ENCODE data around the gene SMCO2. TPM values are rescaled to one million over a fixed set of nuclear protein-coding genes. Genes with fewer than 3 reads are reported as not detected.

The SMCO2 gene
- total and polyA plus RNA-seq, 4 donors, result not detected

DNA sequence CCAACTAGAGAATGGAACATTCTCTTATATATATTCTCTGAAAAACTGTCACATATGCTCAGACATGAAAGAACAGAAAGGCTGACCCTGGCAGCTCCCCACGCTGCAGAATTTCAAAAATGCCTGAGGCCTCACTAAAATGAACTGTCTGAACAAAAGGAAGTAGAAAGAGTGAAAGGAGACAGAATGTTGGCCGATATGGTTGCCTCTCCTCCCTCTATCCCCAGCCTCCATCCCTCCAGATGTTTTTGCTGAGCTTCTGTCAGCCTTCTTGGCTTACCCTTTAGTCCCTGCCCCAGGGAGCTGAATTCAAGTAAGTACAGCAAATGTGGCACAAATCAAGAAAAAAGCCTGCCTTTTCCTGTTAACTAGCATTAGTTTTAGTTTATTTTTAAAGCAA lies 6.9 kb downstream of the SMCO2 start (continued):
- TF ChIP-seq, protein P1, sequence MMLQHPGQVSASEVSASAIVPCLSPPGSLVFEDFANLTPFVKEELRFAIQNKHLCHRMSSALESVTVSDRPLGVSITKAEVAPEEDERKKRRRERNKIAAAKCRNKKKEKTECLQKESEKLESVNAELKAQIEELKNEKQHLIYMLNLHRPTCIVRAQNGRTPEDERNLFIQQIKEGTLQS (IDR thresholded peaks at IDR 0.05), result no peak

DNA sequence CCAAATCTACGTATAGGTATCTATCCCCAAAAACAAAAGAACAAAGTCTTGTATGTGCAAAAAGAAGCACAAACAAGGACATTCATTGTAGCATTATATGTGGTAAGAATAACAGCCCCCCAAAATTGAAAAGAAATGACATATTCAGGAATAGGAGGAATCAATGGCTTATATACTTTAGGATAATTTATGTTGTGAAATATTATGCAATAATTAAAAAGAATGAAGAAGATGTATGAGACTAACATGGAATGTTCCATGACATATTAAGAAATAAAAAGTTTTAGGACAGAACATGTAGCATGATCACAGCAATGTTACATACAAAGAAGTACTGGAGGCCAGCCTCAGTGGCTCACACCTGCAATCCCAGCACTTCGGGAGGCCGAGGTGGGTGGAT lies 9.1 kb downstream of the SMCO2 start:
- Histone ChIP-seq H3K36me3 (ENCODE audit: control insufficient read depth in 4 of 4, insufficient read depth in 3 of 4, low read depth in 1 of 4, low read length in 3 of 4) (no peaks in the 10 kb centered on the region), H3K27me3 (ENCODE audit: control insufficient read depth in 4 of 4, insufficient read depth in 4 of 4, low read length in 3 of 4) (no peaks in the 10 kb centered on the region), H3K9me3 (ENCODE audit: control insufficient read depth in 4 of 4, low read length in 3 of 4) (no peaks in the 10 kb centered on the region), H3K4me3 (ENCODE audit: low read depth in 1 of 3, low read length in 3 of 3) (no peak overlapping the region), H3K27ac (ENCODE audit: low read depth in 1 of 2, low read length in 2 of 2) (no peak overlapping the region), H3K9ac (ENCODE audit: low read depth in 1 of 2, low read length in 2 of 2) (no peak overlapping the region), H3K4me1 (ENCODE audit: control insufficient read depth in 4 of 4, insufficient read depth in 4 of 4, low read length in 3 of 4) (no peaks in the 10 kb centered on the region)
- TF ChIP-seq RAD21 (IDR thresholded peaks at IDR 0.05) (no peak), JUND (IDR thresholded peaks at IDR 0.05) (no peak), SP1 (IDR thresholded peaks at IDR 0.05) (no peak), TAF1 (conservative IDR thresholded peaks at IDR 0.05) (no peak), HNF4G (IDR thresholded peaks at IDR 0.05) (no peak), YY1 (IDR thresholded peaks at IDR 0.05) (no peak), FOXA1 (IDR thresholded peaks at IDR 0.05) (no peak), RXRA (IDR thresholded peaks at IDR 0.05) (no peak)
- TF ChIP-seq, protein P2, sequence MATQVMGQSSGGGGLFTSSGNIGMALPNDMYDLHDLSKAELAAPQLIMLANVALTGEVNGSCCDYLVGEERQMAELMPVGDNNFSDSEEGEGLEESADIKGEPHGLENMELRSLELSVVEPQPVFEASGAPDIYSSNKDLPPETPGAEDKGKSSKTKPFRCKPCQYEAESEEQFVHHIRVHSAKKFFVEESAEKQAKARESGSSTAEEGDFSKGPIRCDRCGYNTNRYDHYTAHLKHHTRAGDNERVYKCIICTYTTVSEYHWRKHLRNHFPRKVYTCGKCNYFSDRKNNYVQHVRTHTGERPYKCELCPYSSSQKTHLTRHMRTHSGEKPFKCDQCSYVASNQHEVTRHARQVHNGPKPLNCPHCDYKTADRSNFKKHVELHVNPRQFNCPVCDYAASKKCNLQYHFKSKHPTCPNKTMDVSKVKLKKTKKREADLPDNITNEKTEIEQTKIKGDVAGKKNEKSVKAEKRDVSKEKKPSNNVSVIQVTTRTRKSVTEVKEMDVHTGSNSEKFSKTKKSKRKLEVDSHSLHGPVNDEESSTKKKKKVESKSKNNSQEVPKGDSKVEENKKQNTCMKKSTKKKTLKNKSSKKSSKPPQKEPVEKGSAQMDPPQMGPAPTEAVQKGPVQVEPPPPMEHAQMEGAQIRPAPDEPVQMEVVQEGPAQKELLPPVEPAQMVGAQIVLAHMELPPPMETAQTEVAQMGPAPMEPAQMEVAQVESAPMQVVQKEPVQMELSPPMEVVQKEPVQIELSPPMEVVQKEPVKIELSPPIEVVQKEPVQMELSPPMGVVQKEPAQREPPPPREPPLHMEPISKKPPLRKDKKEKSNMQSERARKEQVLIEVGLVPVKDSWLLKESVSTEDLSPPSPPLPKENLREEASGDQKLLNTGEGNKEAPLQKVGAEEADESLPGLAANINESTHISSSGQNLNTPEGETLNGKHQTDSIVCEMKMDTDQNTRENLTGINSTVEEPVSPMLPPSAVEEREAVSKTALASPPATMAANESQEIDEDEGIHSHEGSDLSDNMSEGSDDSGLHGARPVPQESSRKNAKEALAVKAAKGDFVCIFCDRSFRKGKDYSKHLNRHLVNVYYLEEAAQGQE (IDR thresholded peaks at IDR 0.05), result no peak
- TF ChIP-seq, protein P1 (IDR thresholded peaks at IDR 0.05), result no peak
- TF ChIP-seq, protein P3, sequence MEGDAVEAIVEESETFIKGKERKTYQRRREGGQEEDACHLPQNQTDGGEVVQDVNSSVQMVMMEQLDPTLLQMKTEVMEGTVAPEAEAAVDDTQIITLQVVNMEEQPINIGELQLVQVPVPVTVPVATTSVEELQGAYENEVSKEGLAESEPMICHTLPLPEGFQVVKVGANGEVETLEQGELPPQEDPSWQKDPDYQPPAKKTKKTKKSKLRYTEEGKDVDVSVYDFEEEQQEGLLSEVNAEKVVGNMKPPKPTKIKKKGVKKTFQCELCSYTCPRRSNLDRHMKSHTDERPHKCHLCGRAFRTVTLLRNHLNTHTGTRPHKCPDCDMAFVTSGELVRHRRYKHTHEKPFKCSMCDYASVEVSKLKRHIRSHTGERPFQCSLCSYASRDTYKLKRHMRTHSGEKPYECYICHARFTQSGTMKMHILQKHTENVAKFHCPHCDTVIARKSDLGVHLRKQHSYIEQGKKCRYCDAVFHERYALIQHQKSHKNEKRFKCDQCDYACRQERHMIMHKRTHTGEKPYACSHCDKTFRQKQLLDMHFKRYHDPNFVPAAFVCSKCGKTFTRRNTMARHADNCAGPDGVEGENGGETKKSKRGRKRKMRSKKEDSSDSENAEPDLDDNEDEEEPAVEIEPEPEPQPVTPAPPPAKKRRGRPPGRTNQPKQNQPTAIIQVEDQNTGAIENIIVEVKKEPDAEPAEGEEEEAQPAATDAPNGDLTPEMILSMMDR (IDR thresholded peaks at IDR 0.05; ENCODE audit: low read depth, low read length, missing input control), result no peak
- TF ChIP-seq, protein P4, sequence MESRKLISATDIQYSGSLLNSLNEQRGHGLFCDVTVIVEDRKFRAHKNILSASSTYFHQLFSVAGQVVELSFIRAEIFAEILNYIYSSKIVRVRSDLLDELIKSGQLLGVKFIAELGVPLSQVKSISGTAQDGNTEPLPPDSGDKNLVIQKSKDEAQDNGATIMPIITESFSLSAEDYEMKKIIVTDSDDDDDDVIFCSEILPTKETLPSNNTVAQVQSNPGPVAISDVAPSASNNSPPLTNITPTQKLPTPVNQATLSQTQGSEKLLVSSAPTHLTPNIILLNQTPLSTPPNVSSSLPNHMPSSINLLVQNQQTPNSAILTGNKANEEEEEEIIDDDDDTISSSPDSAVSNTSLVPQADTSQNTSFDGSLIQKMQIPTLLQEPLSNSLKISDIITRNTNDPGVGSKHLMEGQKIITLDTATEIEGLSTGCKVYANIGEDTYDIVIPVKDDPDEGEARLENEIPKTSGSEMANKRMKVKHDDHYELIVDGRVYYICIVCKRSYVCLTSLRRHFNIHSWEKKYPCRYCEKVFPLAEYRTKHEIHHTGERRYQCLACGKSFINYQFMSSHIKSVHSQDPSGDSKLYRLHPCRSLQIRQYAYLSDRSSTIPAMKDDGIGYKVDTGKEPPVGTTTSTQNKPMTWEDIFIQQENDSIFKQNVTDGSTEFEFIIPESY (IDR thresholded peaks at IDR 0.05), result no peak
- TF ChIP-seq, protein P5, sequence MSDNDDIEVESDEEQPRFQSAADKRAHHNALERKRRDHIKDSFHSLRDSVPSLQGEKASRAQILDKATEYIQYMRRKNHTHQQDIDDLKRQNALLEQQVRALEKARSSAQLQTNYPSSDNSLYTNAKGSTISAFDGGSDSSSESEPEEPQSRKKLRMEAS (IDR thresholded peaks at IDR 0.05), result no peak
- 96% methylated on average over 3 of the region's 3 CpGs for WGBS
- DNase-seq (ENCODE audit: low spot score), result no peak

DNA sequence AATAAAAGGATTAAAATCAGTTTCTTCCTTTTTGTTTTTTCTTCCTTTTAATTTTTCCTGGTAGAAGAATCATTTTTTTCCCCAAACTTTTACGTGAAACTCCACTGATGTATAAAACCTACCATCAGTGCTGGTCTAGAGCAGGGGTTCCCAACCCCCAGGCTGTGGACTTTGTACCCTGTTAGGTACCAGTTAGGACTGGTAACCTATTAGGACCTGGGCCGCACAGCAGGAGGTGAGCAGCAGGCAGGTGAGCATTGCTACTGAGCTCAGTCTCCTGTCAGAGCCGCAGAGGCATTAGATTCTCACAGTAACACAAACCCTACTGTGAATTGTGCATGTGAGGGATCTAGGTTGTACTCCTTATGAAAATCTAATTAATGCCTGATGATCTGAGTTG lies 10.1 kb downstream of the SMCO2 start:
- DNase-seq (ENCODE audit: low spot score), result no peak

More for the DNA sequence above, 10.1 kb downstream of the SMCO2 start:
- H3K27me3 ChIP-seq (ENCODE audit: control insufficient read depth in 4 of 4, insufficient read depth in 4 of 4, low read length in 3 of 4), result no peaks in the 10 kb centered on the region
- no peak overlapping the region for H3K27ac ChIP-seq (ENCODE audit: low read depth in 1 of 2, low read length in 2 of 2)
- H3K4me1 ChIP-seq (ENCODE audit: control insufficient read depth in 4 of 4, insufficient read depth in 4 of 4, low read length in 3 of 4), result no peaks in the 10 kb centered on the region
- WGBS, result 91% methylated on average over 3 of the region's 3 CpGs
- H3K4me3 ChIP-seq (ENCODE audit: low read depth in 1 of 3, low read length in 3 of 3), result no peak overlapping the region
- TF ChIP-seq HNF4A (conservative IDR thresholded peaks at IDR 0.05) (peak; percentile 32 to 48), GABPA (IDR thresholded peaks at IDR 0.05 in 1 of 2, conservative IDR thresholded peaks at IDR 0.05 in 1 of 2) (no peak), EGR1 (IDR thresholded peaks at IDR 0.05; ENCODE audit: low read depth in 2 of 2) (no peak), SP1 (IDR thresholded peaks at IDR 0.05) (peak; percentile 20), FOXA1 (IDR thresholded peaks at IDR 0.05) (no peak), YY1 (IDR thresholded peaks at IDR 0.05) (no peak), RAD21 (IDR thresholded peaks at IDR 0.05) (no peak), HNF4G (IDR thresholded peaks at IDR 0.05) (peak; percentile 58)
- H3K9ac ChIP-seq (ENCODE audit: low read depth in 1 of 2, low read length in 2 of 2), result no peak overlapping the region
- no peaks in the 10 kb centered on the region for H3K9me3 ChIP-seq (ENCODE audit: control insufficient read depth in 4 of 4, low read length in 3 of 4)
- no peaks in the 10 kb centered on the region for H3K36me3 ChIP-seq (ENCODE audit: control insufficient read depth in 4 of 4, insufficient read depth in 3 of 4, low read depth in 1 of 4, low read length in 3 of 4)

All from liver (tissue), 9 donors.